ENCODE measurements around the gene SAMD7.

Gene SAMD7

GRCh38 chr3:169965562-169966427, 54.4 kb downstream of the SAMD7 start:
- DNase-seq (ENCODE audit: low read depth in 1 of 2, low spot score in 1 of 2): no peak
- Histone ChIP-seq H3K4me3 (replicated peaks; ENCODE audit: insufficient read depth, low read length) (peak overlapping the region; percentile 89), H3K27me3 (ENCODE audit: insufficient read depth, poor library complexity, severe bottlenecking) (no peaks in the 10 kb centered on the region), H3K27ac (replicated peaks) (peak overlapping the region; percentile 94)
- TF ChIP-seq REST (IDR thresholded peaks at IDR 0.05; ENCODE audit: insufficient replicate concordance, low read depth): no peak
- no peak for TF ChIP-seq SPI1 (IDR thresholded peaks at IDR 0.05; ENCODE audit: borderline replicate concordance, low read depth)
- TF ChIP-seq GABPA (IDR thresholded peaks at IDR 0.05; ENCODE audit: low read depth): no peak
- no peak for TF ChIP-seq CTCF (IDR thresholded peaks at IDR 0.05; ENCODE audit: insufficient read depth, low read length)
- TF ChIP-seq POLR2AphosphoS5 (IDR thresholded peaks at IDR 0.05; ENCODE audit: low read depth): no peak

- peak within 1 kb of the TSS; percentile 89 for H3K4me3 ChIP-seq (replicated peaks; ENCODE audit: insufficient read depth, low read length)
- no peaks in the 10 kb centered on the region for H3K27me3 ChIP-seq (ENCODE audit: insufficient read depth, poor library complexity, severe bottlenecking)
- H3K27ac ChIP-seq (replicated peaks): peak within 1 kb of the TSS; percentile 94
- peak; percentile 92 to 95 for DNase-seq (ENCODE audit: low read depth in 1 of 2, low spot score in 1 of 2)
- TF ChIP-seq POLR2AphosphoS5 (IDR thresholded peaks at IDR 0.05; ENCODE audit: low read depth): peak; percentile 80; the same call in 1 of the 2 replicates
- TF ChIP-seq SPI1 (IDR thresholded peaks at IDR 0.05; ENCODE audit: borderline replicate concordance, low read depth): peak; percentile 29; the same call in 1 of the 2 replicates
- no peak for TF ChIP-seq GABPA (IDR thresholded peaks at IDR 0.05; ENCODE audit: low read depth)
- peak; percentile 74 for TF ChIP-seq REST (IDR thresholded peaks at IDR 0.05; ENCODE audit: insufficient replicate concordance, low read depth)
- TF ChIP-seq CTCF (IDR thresholded peaks at IDR 0.05; ENCODE audit: insufficient read depth, low read length): peak; percentile 22
Measured at GRCh38 chr3:169966428-169966950, 55.1 kb downstream of the SAMD7 start, which contains the start of gene SEC62. SEC62 (plus strand) TSS chr3:169966807; CDS start chr3:169966823, 16 bp downstream.

GRCh38 chr3:169966951-169967915, 55.9 kb downstream of the SAMD7 start:
- Histone ChIP-seq H3K27ac (replicated peaks) (peak overlapping the region; percentile 94), H3K4me3 (replicated peaks; ENCODE audit: insufficient read depth, low read length) (peak overlapping the region; percentile 89), H3K27me3 (ENCODE audit: insufficient read depth, poor library complexity, severe bottlenecking) (no peaks in the 10 kb centered on the region)
- peak in 1 of 2 experiments; percentile 48 for DNase-seq (ENCODE audit: low read depth in 1 of 2, low spot score in 1 of 2)
- TF ChIP-seq CTCF (IDR thresholded peaks at IDR 0.05; ENCODE audit: insufficient read depth, low read length): no peak
- TF ChIP-seq POLR2AphosphoS5 (IDR thresholded peaks at IDR 0.05; ENCODE audit: low read depth): no peak
- TF ChIP-seq SPI1 (IDR thresholded peaks at IDR 0.05; ENCODE audit: borderline replicate concordance, low read depth): no peak
- no peak for TF ChIP-seq REST (IDR thresholded peaks at IDR 0.05; ENCODE audit: insufficient replicate concordance, low read depth)
- TF ChIP-seq GABPA (IDR thresholded peaks at IDR 0.05; ENCODE audit: low read depth): no peak
